ENCODE results near the gene CGN. TPM values are rescaled to one million over a fixed set of nuclear protein-coding genes. Genes with fewer than 3 reads are reported as not detected.

CGN gene
- total and polyA plus RNA-seq, 2 of the 13 experiments (the other 11 are each of a cell fraction or from before 2014, with no cell fraction given), result 0.75 to 0.81 TPM

DNA sequence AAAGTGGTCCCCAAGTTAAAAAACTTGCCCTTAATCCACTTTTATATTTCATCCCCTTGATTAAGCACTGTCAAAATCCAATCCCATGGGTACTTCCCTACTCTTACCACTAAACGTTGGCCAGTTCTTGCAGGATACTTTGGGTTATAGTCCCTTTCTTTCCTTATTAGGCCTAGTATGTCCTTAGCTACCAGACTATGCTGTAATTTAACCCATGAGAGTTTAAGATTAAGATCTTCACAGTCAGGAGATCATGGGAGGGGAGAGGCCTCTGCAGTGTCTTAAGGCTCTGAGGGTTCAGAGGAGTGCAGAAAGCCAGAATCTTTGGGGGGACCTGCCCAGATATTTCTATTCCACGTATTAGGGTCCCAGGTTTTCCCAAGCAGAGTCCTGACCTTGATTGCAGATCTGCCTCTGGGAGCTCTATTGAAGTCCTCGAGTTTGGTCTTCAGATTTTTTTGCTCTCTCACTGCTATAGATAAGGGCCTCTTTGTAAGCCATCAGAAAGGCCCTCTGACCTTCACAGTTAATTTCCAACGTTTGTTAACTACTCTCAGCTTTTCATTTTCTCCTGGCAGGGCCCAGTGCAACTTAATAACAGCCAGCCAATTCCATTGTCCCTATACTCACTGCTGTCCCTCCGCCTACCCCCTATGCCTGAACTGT lies 9.0 kb upstream of the CGN start:
- no peaks in the 10 kb centered on the region for H3K79me2 ChIP-seq (ENCODE audit: insufficient read depth, low read length)
- H3K9ac ChIP-seq (ENCODE audit: insufficient read depth, low read depth, low read length), result no peak overlapping the region
- H3K4me1 ChIP-seq (ENCODE audit: insufficient read depth, low read length), result peaks cover 22% of the 10 kb centered on the region
- H3K4me3 ChIP-seq (replicated peaks in 1 of 3; ENCODE audit: insufficient read depth in 1 of 3, low read depth in 2 of 3, low read length in 3 of 3), result no peak overlapping the region
- H3K27me3 ChIP-seq (ENCODE audit: control insufficient read depth in 1 of 2, insufficient read depth in 2 of 2, low read length in 2 of 2), result no peaks in the 10 kb centered on the region; a peak in 1 of 5 replicates
- intact Hi-C loops (cut with micrococcal nuclease; ENCODE audit: unreplicated experiment), result no loop called here
- in situ Hi-C loops (cut with HindIII; ENCODE audit: extremely low pct_ligation_motif_present, low pct_unique_long_range_greater_than_20kb), result no loop called here
- ChIA-PET CTCF (ENCODE audit: low intra/inter-chr PET ratio, low total read pairs) (no interaction called here), POLR2A (no interaction called here)
- no peaks in the 10 kb centered on the region for H3K9me3 ChIP-seq (ENCODE audit: low read length)
- H4K20me1 ChIP-seq (ENCODE audit: insufficient read depth, low read length), result no peaks in the 10 kb centered on the region
- no peak overlapping the region for H3K27ac ChIP-seq (ENCODE audit: extremely low read length, insufficient read depth, low read length)
- DNase-seq (ENCODE audit: low spot score) (peak; percentile 18), FAIRE-seq (no peak), ATAC-seq (peak; percentile 43)
- WGBS (ENCODE audit: low lambda C conversion rate), result 17% methylated on average over 5 of the region's 5 CpGs
- no peak overlapping the region for H2AFZ ChIP-seq (ENCODE audit: low read length)
- H3K4me2 ChIP-seq (ENCODE audit: low read depth, low read length), result peak overlapping the region; percentile 32; the same call in 1 of the 2 replicates
- TF ChIP-seq, protein P1, sequence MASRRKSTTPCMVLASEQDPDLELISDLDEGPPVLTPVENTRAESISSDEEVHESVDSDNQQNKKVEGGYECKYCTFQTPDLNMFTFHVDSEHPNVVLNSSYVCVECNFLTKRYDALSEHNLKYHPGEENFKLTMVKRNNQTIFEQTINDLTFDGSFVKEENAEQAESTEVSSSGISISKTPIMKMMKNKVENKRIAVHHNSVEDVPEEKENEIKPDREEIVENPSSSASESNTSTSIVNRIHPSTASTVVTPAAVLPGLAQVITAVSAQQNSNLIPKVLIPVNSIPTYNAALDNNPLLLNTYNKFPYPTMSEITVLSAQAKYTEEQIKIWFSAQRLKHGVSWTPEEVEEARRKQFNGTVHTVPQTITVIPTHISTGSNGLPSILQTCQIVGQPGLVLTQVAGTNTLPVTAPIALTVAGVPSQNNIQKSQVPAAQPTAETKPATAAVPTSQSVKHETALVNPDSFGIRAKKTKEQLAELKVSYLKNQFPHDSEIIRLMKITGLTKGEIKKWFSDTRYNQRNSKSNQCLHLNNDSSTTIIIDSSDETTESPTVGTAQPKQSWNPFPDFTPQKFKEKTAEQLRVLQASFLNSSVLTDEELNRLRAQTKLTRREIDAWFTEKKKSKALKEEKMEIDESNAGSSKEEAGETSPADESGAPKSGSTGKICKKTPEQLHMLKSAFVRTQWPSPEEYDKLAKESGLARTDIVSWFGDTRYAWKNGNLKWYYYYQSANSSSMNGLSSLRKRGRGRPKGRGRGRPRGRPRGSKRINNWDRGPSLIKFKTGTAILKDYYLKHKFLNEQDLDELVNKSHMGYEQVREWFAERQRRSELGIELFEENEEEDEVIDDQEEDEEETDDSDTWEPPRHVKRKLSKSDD (CRISPR knock-in tag; IDR thresholded peaks at IDR 0.05; ENCODE audit: low read depth), result no peak
- TF ChIP-seq ZNF260 (CRISPR knock-in tag; IDR thresholded peaks at IDR 0.05; ENCODE audit: borderline replicate concordance, low read depth) (no peak), ZNF160 (CRISPR knock-in tag; IDR thresholded peaks at IDR 0.05) (no peak), YEATS4 (CRISPR knock-in tag; IDR thresholded peaks at IDR 0.05; ENCODE audit: borderline replicate concordance) (no peak), POLR2G (IDR thresholded peaks at IDR 0.05; ENCODE audit: low read depth, low read length) (no peak), NR2F1 (CRISPR knock-in tag; IDR thresholded peaks at IDR 0.05) (no peak), ZNF562 (CRISPR knock-in tag; IDR thresholded peaks at IDR 0.05; ENCODE audit: borderline replicate concordance) (no peak), LCORL (IDR thresholded peaks at IDR 0.05) (no peak), LCORL (CRISPR knock-in tag; IDR thresholded peaks at IDR 0.05) (no peak)
- TF ChIP-seq, protein P2, sequence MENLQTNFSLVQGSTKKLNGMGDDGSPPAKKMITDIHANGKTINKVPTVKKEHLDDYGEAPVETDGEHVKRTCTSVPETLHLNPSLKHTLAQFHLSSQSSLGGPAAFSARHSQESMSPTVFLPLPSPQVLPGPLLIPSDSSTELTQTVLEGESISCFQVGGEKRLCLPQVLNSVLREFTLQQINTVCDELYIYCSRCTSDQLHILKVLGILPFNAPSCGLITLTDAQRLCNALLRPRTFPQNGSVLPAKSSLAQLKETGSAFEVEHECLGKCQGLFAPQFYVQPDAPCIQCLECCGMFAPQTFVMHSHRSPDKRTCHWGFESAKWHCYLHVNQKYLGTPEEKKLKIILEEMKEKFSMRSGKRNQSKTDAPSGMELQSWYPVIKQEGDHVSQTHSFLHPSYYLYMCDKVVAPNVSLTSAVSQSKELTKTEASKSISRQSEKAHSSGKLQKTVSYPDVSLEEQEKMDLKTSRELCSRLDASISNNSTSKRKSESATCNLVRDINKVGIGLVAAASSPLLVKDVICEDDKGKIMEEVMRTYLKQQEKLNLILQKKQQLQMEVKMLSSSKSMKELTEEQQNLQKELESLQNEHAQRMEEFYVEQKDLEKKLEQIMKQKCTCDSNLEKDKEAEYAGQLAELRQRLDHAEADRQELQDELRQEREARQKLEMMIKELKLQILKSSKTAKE (CRISPR knock-in tag; IDR thresholded peaks at IDR 0.05; ENCODE audit: borderline replicate concordance), result no peak
- H3K36me3 ChIP-seq (replicated peaks in 1 of 2; ENCODE audit: control insufficient read depth in 1 of 2, insufficient read depth in 2 of 2, low read length in 2 of 2), result no peaks in the 10 kb centered on the region
- BruUV-seq (replicated peaks), result no TSS peak
